Karpas-422 (cell line): Measurements from ENCODE around the gene PNPO. TPM values are rescaled to one million over a fixed set of nuclear protein-coding genes. Genes with fewer than 3 reads are reported as not detected.
"Not testable (repeated sequence)": the region's sequence is repeated elsewhere in the genome, so short reads cannot be mapped to it uniquely, and the experiment has no call there.

ENCODE experiments used
- DNase-seq: peaks from one replicate; pipeline ENCODE4 v3.0.0-alpha.2; 2015
- H2AFZ ChIP-seq: fragments of 200-600 bp; sonication (generic); 2 replicates; pipeline ENCODE4 v1.6.1; 2014; ENCODE audit warnings: antibody characterized with exemption, low read length, mixed read lengths
- H3K27ac ChIP-seq: fragments of 200-600 bp; sonication (generic); 2 replicates; pipeline ENCODE4 v1.5.1; 2014; ENCODE audit warnings: mild to moderate bottlenecking, low read length, moderate library complexity
- H3K27me3 ChIP-seq: fragments of 200-600 bp; sonication (generic); 2 replicates; pipeline ENCODE4 v1.6.1; 2014; ENCODE audit warnings: low read length, mixed read lengths
- H3K36me3 ChIP-seq: fragments of 200-600 bp; sonication (generic); 2 replicates; pipeline ENCODE4 v1.6.1; 2014; ENCODE audit warnings: low read length, mixed read lengths; ENCODE audit not compliant: insufficient read depth
- H3K4me1 ChIP-seq: fragments of 200-600 bp; sonication (generic); 2 replicates; pipeline ENCODE4 v1.6.1; 2014; ENCODE audit warnings: mild to moderate bottlenecking, low read length, mixed read lengths
- H3K4me2 ChIP-seq: fragments of 200-600 bp; sonication (generic); 2 replicates; pipeline ENCODE4 v1.6.1; 2014; ENCODE audit warnings: low read length, low read depth, mild to moderate bottlenecking; ENCODE audit not compliant: poor library complexity, severe bottlenecking
- H3K4me3 ChIP-seq: fragments of 200-600 bp; sonication (generic); 2 replicates; pipeline ENCODE4 v1.5.1; 2014; ENCODE audit warnings: mild to moderate bottlenecking, antibody characterized with exemption, low read length, mixed read lengths
- H3K79me2 ChIP-seq: fragments of 200-600 bp; sonication (generic); 2 replicates; pipeline ENCODE4 v1.6.1; 2014; ENCODE audit warnings: mild to moderate bottlenecking, low read length, mixed read lengths
- H3K9ac ChIP-seq: fragments of 200-600 bp; sonication (generic); 2 replicates; pipeline ENCODE4 v1.6.0; 2014; ENCODE audit warnings: low read length
- H3K9me2 ChIP-seq: fragments of 200-600 bp; sonication (generic), shearing (Covaris generic); replicated peaks from 2 replicates; pipeline ENCODE4 v1.6.0; 2014; ENCODE audit warnings: mild to moderate bottlenecking, low read length, moderate library complexity; ENCODE audit not compliant: insufficient read depth
- H3K9me3 ChIP-seq: fragments of 300-700, 200-600 bp; sonication (generic); 2 replicates; pipeline ENCODE4 v1.6.1; 2014; ENCODE audit warnings: low read length, mixed read lengths
- H4K20me1 ChIP-seq: fragments of 200-600 bp; sonication (generic); 2 replicates; pipeline ENCODE4 v1.6.1; 2014; ENCODE audit warnings: mild to moderate bottlenecking, antibody characterized with exemption, low read length, low read depth; ENCODE audit not compliant: insufficient read depth
- total RNA-seq: library from RNA; depleted of rRNA; stranded (reverse); fragments of >200 nt; shearing (Covaris generic); gene quantifications from 2 replicates; pipeline ENCODE4 v1.2.3, GENCODE V29; 2014; ENCODE audit warnings: low replicate concordance

Gene PNPO
- total RNA-seq, 1 experiment from 2014 or later, result 26.8 TPM

DNA sequence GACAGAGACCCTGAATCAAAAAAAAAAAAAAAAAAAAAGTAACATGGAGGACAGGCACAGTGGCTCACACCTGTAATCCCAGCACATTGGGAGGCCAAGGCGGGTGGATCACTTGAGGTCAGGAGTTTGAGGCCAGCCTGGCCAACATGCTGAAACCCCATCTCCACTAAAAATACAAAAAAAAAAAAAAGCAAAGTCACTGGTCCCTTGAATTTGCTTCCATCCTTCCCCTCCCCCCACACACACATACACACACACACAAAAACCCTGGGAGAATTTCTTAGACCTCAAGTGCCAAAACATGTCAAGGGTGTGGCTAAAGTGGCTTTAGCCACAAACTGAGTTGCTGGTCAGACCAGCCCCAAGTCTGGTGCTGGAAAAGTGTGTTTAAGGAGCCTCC, 47.1 kb downstream of the PNPO start:
- H3K4me2 ChIP-seq, DNase-seq, H3K27ac ChIP-seq, H3K9me3 ChIP-seq, H3K36me3 ChIP-seq, H4K20me1 ChIP-seq, H3K9me2 ChIP-seq, H2AFZ ChIP-seq, H3K4me3 ChIP-seq, H3K9ac ChIP-seq, H3K27me3 ChIP-seq, H3K79me2 ChIP-seq: not testable (repeated sequence)
- H3K4me1 ChIP-seq, result peaks cover 18% of the 10 kb centered on the region

DNA sequence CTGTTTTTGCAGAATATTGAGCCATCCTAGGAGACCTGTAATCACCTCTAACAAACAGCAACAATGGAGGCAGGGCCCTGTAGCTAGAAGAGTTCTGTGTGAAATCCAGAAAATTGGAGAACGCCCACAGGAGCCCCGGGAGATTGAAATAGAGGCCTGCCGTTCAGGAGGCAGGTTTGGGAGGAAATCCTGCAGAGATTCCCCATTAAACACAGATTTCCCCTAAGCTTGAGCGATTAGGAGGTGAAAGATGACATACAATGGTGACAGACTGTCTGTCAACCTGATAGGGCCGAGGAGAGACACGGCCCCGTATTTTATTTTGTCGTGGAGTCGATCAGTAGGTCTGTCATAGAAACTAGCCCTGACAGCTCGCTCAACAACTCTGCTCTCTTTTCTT, 47.8 kb downstream of the PNPO start:
- Histone ChIP-seq H2AFZ (no peak overlapping the region), H3K9me2 (no peaks in the 10 kb centered on the region), H3K27ac (no peak overlapping the region), H3K4me2 (no peak overlapping the region), H3K9me3 (no peaks in the 10 kb centered on the region), H3K27me3 (no peaks in the 10 kb centered on the region), H4K20me1 (peaks cover 3% of the 10 kb centered on the region; the same call in 1 of the 2 replicates), H3K36me3 (peaks cover 3% of the 10 kb centered on the region; the same call in 1 of the 2 replicates), H3K4me3 (no peak overlapping the region), H3K79me2 (no peaks in the 10 kb centered on the region), H3K4me1 (peaks cover 18% of the 10 kb centered on the region), H3K9ac (no peak overlapping the region)
- no peak for DNase-seq

DNA sequence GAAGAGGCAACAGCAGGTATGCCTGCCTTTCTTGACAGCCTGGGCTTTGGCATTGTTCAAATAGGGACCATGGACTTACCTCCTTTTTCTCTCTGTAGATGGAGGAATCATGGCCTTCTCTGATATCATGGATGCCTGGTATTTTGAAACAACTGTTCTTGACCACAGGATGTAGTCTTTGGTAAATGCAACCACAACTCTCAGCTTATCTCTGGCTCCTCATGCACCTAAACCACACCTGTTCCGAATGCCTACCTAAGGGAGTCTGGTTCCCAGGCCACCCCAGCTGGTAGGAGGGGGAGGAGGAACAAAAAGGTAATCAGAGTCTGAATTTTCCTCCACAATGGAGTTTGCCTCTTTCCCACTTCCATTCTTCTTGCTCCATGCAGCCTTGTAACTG, 48.3 kb downstream of the PNPO start:
- H3K9me2 ChIP-seq, result no peaks in the 10 kb centered on the region
- peaks cover 3% of the 10 kb centered on the region; the same call in 1 of the 2 replicates for H4K20me1 ChIP-seq
- no peak overlapping the region for H3K4me2 ChIP-seq
- H3K9ac ChIP-seq, result no peak overlapping the region
- H3K4me3 ChIP-seq, result no peak overlapping the region
- H2AFZ ChIP-seq, result no peak overlapping the region
- peaks cover 18% of the 10 kb centered on the region for H3K4me1 ChIP-seq
- no peaks in the 10 kb centered on the region for H3K9me3 ChIP-seq
- H3K27me3 ChIP-seq, result no peaks in the 10 kb centered on the region
- H3K27ac ChIP-seq, result no peak overlapping the region
- DNase-seq, result no peak
- no peaks in the 10 kb centered on the region for H3K36me3 ChIP-seq
- H3K79me2 ChIP-seq, result no peaks in the 10 kb centered on the region

DNA sequence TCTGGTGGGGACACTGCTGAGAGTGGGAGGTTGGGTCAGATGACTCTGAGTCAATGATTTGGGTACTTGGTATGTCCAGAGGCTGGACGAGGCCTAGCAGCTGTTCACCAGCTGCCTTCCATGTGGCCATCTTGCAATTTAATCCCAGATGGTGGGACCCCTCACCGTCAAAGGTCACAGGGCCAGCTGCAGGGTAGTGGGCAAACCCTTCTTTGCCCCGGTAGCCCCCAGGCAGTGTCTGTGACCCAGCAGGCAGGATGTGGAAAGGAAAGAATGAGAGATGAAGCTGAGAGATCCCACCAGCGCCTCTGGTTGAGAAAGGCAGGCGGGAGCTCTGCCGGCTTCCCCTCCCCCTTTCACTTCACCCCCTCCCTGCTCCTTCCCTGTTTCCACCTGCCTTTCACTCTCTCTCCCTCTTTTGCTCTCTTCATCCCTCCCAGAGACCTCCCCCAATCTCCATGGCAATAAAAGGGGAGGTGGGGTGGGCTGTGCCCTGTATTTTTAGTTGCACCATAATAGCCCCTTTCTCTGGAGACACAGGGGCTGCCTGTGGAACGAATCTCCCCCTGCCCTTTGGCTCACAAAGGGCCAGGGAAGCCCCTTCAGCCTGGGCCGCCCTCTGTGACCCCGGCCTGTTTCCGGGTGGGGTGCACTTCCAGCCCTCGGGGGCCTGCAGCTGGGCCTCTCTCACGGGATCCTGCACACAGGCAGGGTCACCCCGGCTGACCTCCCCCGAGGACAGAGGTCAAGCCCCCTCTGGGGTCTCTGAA, 49.8 kb downstream of the PNPO start:
- H3K79me2 ChIP-seq, result no peaks in the 10 kb centered on the region
- H3K9ac ChIP-seq, result no peak overlapping the region
- H3K27ac ChIP-seq, result no peak overlapping the region
- no peaks in the 10 kb centered on the region for H3K9me3 ChIP-seq
- H3K4me1 ChIP-seq, result peaks cover 26% of the 10 kb centered on the region
- DNase-seq, result no peak
- no peaks in the 10 kb centered on the region for H3K9me2 ChIP-seq
- H3K4me3 ChIP-seq, result no peak overlapping the region
- no peak overlapping the region for H3K4me2 ChIP-seq
- H3K36me3 ChIP-seq, result no peaks in the 10 kb centered on the region
- H2AFZ ChIP-seq, result no peak overlapping the region
- H3K27me3 ChIP-seq, result no peaks in the 10 kb centered on the region
- H4K20me1 ChIP-seq, result peaks cover 3% of the 10 kb centered on the region; the same call in 1 of the 2 replicates

DNA sequence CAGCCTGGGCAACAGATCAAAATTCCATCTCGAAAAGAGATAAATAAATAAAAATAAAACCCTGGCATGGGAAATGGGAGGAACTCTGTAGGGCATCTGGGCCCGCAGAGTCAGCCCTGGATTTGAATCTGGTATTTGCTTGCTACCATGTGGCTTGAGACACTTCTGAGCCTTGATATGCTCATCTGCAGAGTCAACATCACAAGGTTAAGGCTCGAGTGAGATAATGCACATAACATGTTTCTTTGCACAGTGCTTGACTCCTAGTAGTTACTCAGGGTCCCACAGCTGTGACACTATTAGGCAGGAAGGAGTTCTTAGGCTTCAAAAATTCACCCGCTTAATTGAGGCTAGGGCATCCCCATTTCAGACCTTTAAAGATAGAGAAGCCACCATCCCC, 50.8 kb downstream of the PNPO start:
- Histone ChIP-seq H3K36me3 (no peaks in the 10 kb centered on the region), H3K9ac (no peak overlapping the region), H3K27ac (no peak overlapping the region), H3K27me3 (no peaks in the 10 kb centered on the region), H3K9me3 (no peaks in the 10 kb centered on the region), H4K20me1 (no peaks in the 10 kb centered on the region), H3K4me2 (no peak overlapping the region), H3K9me2 (no peaks in the 10 kb centered on the region), H3K4me3 (no peak overlapping the region), H3K4me1 (peaks cover 17% of the 10 kb centered on the region), H3K79me2 (no peaks in the 10 kb centered on the region), H2AFZ (no peak overlapping the region)
- DNase-seq, result no peak

DNA sequence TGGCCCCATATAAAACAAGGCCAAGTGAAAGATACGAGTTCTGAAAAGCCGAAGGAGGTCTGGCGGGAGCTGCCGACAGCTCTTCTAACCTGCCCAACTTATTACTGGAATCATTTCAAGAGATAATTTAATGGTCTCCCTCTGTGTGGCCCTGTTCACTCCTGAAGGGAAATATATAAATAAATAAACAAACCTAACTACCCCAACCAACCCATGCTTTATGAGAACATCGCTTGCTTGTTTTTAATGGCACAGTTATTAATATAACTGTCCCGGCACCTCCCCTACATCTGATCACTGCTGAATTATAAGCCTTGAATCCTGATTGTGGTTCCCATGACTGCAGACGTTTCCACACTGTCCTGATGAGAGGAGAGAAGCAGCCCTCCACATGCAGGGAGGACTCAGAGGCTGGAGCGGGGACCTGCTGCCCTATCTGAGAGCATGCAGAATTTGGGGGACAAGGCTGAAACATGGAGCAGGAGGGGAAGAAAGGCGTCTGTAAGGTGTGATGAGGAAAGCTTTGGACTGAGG, 51.7 kb downstream of the PNPO start:
- no peaks in the 10 kb centered on the region for H4K20me1 ChIP-seq
- no peaks in the 10 kb centered on the region for H3K27me3 ChIP-seq
- no peaks in the 10 kb centered on the region for H3K9me3 ChIP-seq
- H3K9ac ChIP-seq, result no peak overlapping the region
- H3K9me2 ChIP-seq, result no peaks in the 10 kb centered on the region
- H3K4me1 ChIP-seq, result peaks cover 8% of the 10 kb centered on the region
- H3K27ac ChIP-seq, result no peak overlapping the region
- H3K36me3 ChIP-seq, result no peaks in the 10 kb centered on the region
- no peak overlapping the region for H3K4me2 ChIP-seq
- H3K4me3 ChIP-seq, result no peak overlapping the region
- H2AFZ ChIP-seq, result no peak overlapping the region
- no peaks in the 10 kb centered on the region for H3K79me2 ChIP-seq
- no peak for DNase-seq

DNA sequence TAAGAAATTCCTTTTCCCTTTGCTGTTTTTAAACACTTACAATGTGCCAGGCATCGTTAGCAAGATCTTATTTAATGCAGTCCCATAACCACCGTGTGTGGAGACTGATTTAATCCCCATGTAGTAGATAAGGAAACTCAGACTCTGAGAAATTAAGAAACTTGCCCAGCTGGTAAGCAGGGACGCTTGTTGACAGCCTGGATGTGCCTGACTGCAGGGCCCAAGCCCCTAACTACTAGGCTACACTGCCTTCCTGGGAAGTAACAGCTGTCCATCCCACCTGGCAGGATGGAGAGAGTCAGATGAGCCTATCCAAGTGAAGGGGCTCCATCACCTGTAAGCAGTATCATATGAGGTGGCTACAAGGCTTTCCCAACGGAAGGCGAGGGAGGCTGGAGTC, 52.6 kb downstream of the PNPO start:
- no peaks in the 10 kb centered on the region for H3K9me2 ChIP-seq
- H3K4me3 ChIP-seq, result no peak overlapping the region
- H4K20me1 ChIP-seq, result no peaks in the 10 kb centered on the region
- H3K4me2 ChIP-seq, result no peak overlapping the region
- H3K79me2 ChIP-seq, result no peaks in the 10 kb centered on the region
- no peaks in the 10 kb centered on the region for H3K9me3 ChIP-seq
- no peaks in the 10 kb centered on the region for H3K36me3 ChIP-seq
- H3K9ac ChIP-seq, result no peak overlapping the region
- no peak overlapping the region for H2AFZ ChIP-seq
- DNase-seq, result no peak
- no peak overlapping the region for H3K27ac ChIP-seq
- H3K27me3 ChIP-seq, result no peaks in the 10 kb centered on the region
- peaks cover 8% of the 10 kb centered on the region for H3K4me1 ChIP-seq

DNA sequence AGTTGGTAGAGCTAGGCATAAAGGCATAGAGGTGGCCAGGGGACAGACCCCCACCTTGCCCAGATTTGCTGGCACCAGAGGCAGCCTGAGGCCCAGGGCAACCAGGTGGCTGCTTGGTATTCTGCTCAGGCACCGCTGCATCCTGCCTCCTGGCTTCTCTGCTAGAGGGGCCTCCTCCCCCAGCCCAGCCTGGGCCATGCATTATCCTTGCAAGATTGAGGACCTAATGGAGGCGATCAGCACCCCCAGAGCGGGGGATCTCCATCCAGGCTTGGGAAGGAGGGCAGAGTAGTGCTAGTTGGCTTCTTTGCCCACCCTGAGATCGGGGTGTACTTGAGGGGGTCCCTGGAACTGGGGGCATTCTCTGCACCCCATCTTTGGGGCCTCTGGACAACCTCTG, 53.4 kb downstream of the PNPO start:
- H2AFZ ChIP-seq, result no peak overlapping the region
- H3K4me3 ChIP-seq, result no peak overlapping the region
- no peaks in the 10 kb centered on the region for H3K9me2 ChIP-seq
- H3K9ac ChIP-seq, result no peak overlapping the region
- H3K36me3 ChIP-seq, result no peaks in the 10 kb centered on the region
- DNase-seq, result no peak
- H4K20me1 ChIP-seq, result no peaks in the 10 kb centered on the region
- no peak overlapping the region for H3K4me2 ChIP-seq
- no peak overlapping the region for H3K27ac ChIP-seq
- no peaks in the 10 kb centered on the region for H3K79me2 ChIP-seq
- peaks cover 8% of the 10 kb centered on the region for H3K4me1 ChIP-seq
- no peaks in the 10 kb centered on the region for H3K9me3 ChIP-seq
- no peaks in the 10 kb centered on the region for H3K27me3 ChIP-seq
